Measurements from ENCODE around the gene NXT1. TPM values are rescaled to one million over a fixed set of nuclear protein-coding genes. Genes with fewer than 3 reads are reported as not detected.
A peak's percentile ranks its signal among the peaks of the same experiment; 100 is the strongest.

Gene NXT1
- total and polyA plus RNA-seq, 2 experiments from 2014 or later, result 30.2 to 34.4 TPM

GRCh38 chr20:23363257-23363649, 12.7 kb downstream of the NXT1 start:
- Histone ChIP-seq H3K4me2 (peak overlapping the region; percentile 94), H4K20me1 (replicated peaks; ENCODE audit: insufficient read depth) (peaks cover 19% of the 10 kb centered on the region), H3K27ac (ENCODE audit: low read depth) (no peak overlapping the region), H3K9me2 (ENCODE audit: insufficient read depth) (no peaks in the 10 kb centered on the region), H3K36me3 (ENCODE audit: insufficient read depth) (no peaks in the 10 kb centered on the region), H2AFZ (no peak overlapping the region), H3K4me1 (ENCODE audit: insufficient read depth) (peaks cover 22% of the 10 kb centered on the region; the same call in 1 of the 2 replicates), H3K79me2 (replicated peaks; ENCODE audit: insufficient read depth) (peaks cover 51% of the 10 kb centered on the region), H3K27me3 (ENCODE audit: insufficient read depth) (no peaks in the 10 kb centered on the region), H3F3A (replicated peaks; ENCODE audit: low read depth) (peaks cover 4% of the 10 kb centered on the region; the same call in 1 of the 2 replicates), H3K4me3 (peak overlapping the region; percentile 95)
- peak overlapping the region; percentile 90 for H3K4me3 Mint-ChIP-seq
- TF ChIP-seq, protein P1, sequence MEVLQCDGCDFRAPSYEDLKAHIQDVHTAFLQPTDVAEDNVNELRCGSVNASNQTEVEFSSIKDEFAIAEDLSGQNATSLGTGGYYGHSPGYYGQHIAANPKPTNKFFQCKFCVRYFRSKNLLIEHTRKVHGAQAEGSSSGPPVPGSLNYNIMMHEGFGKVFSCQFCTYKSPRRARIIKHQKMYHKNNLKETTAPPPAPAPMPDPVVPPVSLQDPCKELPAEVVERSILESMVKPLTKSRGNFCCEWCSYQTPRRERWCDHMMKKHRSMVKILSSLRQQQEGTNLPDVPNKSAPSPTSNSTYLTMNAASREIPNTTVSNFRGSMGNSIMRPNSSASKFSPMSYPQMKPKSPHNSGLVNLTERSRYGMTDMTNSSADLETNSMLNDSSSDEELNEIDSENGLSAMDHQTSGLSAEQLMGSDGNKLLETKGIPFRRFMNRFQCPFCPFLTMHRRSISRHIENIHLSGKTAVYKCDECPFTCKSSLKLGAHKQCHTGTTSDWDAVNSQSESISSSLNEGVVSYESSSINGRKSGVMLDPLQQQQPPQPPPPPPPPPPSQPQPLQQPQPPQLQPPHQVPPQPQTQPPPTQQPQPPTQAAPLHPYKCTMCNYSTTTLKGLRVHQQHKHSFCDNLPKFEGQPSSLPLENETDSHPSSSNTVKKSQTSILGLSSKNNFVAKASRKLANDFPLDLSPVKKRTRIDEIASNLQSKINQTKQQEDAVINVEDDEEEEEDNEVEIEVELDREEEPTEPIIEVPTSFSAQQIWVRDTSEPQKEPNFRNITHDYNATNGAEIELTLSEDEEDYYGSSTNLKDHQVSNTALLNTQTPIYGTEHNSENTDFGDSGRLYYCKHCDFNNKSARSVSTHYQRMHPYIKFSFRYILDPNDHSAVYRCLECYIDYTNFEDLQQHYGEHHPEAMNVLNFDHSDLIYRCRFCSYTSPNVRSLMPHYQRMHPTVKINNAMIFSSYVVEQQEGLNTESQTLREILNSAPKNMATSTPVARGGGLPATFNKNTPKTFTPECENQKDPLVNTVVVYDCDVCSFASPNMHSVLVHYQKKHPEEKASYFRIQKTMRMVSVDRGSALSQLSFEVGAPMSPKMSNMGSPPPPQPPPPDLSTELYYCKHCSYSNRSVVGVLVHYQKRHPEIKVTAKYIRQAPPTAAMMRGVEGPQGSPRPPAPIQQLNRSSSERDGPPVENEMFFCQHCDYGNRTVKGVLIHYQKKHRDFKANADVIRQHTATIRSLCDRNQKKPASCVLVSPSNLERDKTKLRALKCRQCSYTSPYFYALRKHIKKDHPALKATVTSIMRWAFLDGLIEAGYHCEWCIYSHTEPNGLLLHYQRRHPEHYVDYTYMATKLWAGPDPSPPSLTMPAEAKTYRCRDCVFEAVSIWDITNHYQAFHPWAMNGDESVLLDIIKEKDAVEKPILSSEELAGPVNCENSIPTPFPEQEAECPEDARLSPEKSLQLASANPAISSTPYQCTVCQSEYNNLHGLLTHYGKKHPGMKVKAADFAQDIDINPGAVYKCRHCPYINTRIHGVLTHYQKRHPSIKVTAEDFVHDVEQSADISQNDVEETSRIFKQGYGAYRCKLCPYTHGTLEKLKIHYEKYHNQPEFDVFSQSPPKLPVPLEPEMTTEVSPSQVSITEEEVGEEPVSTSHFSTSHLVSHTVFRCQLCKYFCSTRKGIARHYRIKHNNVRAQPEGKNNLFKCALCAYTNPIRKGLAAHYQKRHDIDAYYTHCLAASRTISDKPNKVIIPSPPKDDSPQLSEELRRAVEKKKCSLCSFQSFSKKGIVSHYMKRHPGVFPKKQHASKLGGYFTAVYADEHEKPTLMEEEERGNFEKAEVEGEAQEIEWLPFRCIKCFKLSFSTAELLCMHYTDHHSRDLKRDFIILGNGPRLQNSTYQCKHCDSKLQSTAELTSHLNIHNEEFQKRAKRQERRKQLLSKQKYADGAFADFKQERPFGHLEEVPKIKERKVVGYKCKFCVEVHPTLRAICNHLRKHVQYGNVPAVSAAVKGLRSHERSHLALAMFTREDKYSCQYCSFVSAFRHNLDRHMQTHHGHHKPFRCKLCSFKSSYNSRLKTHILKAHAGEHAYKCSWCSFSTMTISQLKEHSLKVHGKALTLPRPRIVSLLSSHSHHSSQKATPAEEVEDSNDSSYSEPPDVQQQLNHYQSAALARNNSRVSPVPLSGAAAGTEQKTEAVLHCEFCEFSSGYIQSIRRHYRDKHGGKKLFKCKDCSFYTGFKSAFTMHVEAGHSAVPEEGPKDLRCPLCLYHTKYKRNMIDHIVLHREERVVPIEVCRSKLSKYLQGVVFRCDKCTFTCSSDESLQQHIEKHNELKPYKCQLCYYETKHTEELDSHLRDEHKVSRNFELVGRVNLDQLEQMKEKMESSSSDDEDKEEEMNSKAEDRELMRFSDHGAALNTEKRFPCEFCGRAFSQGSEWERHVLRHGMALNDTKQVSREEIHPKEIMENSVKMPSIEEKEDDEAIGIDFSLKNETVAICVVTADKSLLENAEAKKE (CRISPR knock-in tag; IDR thresholded peaks at IDR 0.05), result no peak
- TF ChIP-seq REST (IDR thresholded peaks at IDR 0.05; ENCODE audit: unreplicated experiment) (no peak), EZH2phosphoT487 (IDR thresholded peaks at IDR 0.05; ENCODE audit: unreplicated experiment) (no peak), EZH2 (IDR thresholded peaks at IDR 0.05; ENCODE audit: low read depth, unreplicated experiment) (no peak), ZNF331 (CRISPR knock-in tag; IDR thresholded peaks at IDR 0.05; ENCODE audit: low read depth) (no peak), JUNB (IDR thresholded peaks at IDR 0.05; ENCODE audit: unreplicated experiment) (no peak)
- TF ChIP-seq, protein P2, sequence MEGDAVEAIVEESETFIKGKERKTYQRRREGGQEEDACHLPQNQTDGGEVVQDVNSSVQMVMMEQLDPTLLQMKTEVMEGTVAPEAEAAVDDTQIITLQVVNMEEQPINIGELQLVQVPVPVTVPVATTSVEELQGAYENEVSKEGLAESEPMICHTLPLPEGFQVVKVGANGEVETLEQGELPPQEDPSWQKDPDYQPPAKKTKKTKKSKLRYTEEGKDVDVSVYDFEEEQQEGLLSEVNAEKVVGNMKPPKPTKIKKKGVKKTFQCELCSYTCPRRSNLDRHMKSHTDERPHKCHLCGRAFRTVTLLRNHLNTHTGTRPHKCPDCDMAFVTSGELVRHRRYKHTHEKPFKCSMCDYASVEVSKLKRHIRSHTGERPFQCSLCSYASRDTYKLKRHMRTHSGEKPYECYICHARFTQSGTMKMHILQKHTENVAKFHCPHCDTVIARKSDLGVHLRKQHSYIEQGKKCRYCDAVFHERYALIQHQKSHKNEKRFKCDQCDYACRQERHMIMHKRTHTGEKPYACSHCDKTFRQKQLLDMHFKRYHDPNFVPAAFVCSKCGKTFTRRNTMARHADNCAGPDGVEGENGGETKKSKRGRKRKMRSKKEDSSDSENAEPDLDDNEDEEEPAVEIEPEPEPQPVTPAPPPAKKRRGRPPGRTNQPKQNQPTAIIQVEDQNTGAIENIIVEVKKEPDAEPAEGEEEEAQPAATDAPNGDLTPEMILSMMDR (conservative IDR thresholded peaks at IDR 0.05; ENCODE audit: low read depth in 2 of 2), result no peak
- H3K27me3 Mint-ChIP-seq (ENCODE audit: insufficient read depth, low read depth, poor library complexity), result peaks cover 22% of the 10 kb centered on the region
- peaks cover 37% of the 10 kb centered on the region for H3K4me1 Mint-ChIP-seq
- H3K9me3 Mint-ChIP-seq, result no peaks in the 10 kb centered on the region
- peaks cover 22% of the 10 kb centered on the region for H3K36me3 Mint-ChIP-seq (ENCODE audit: low read depth)
- DNase-seq (ENCODE audit: low spot score) (no peak), ATAC-seq (no peak)
- H3K27ac Mint-ChIP-seq, result no peak overlapping the region

Measured in GM23338 (cell line).